ENCODE results near the gene PDCL3.

PDCL3 gene

GRCh38 chr2:100563407-100564247, 834 bp downstream of the PDCL3 start:
- no peak for DNase-seq

GRCh38 chr2:100568989-100569388, 6.2 kb downstream of the PDCL3 start:
- DNase-seq, result no peak

GRCh38 chr2:100571668-100572067, 8.9 kb downstream of the PDCL3 start:
- DNase-seq, result no peak

- no peak for DNase-seq
These were observed 15.0 kb downstream of the PDCL3 start for GRCh38 chr2:100577777-100578176.

- no peak for DNase-seq
These were observed 17.8 kb downstream of the PDCL3 start for GRCh38 chr2:100580367-100581276.

- DNase-seq, result no peak
These were observed 18.5 kb downstream of the PDCL3 start for GRCh38 chr2:100581277-100581612.

- no peak for DNase-seq
These were observed 22.0 kb downstream of the PDCL3 start for GRCh38 chr2:100584816-100585215.

- DNase-seq, result no peak
These were observed 25.4 kb downstream of the PDCL3 start for GRCh38 chr2:100588071-100588786.

GRCh38 chr2:100589527-100589926, 26.7 kb downstream of the PDCL3 start:
- no peak for DNase-seq

- DNase-seq, result no peak
These were observed 29.4 kb downstream of the PDCL3 start for GRCh38 chr2:100592226-100592625.

- no peak for DNase-seq
These were observed 33.7 kb downstream of the PDCL3 start for GRCh38 chr2:100596465-100596864.

GRCh38 chr2:100599566-100599965, 36.8 kb downstream of the PDCL3 start:
- DNase-seq, result no peak

- DNase-seq, result no peak
These were observed 38.9 kb downstream of the PDCL3 start for GRCh38 chr2:100601661-100602060.

- DNase-seq, result no peak
These were observed 40.6 kb downstream of the PDCL3 start for GRCh38 chr2:100603414-100603813.

- no peak for DNase-seq
These were observed 41.3 kb downstream of the PDCL3 start for GRCh38 chr2:100603948-100604633.

GRCh38 chr2:100606332-100606725, 43.5 kb downstream of the PDCL3 start:
- no peak for DNase-seq

GRCh38 chr2:100606726-100607343, 44.0 kb downstream of the PDCL3 start:
- peak; percentile 33 to 63 for DNase-seq

- DNase-seq, result peak; percentile 24 to 55
These were observed 47.6 kb downstream of the PDCL3 start for GRCh38 chr2:100610381-100610831.

- DNase-seq, result no peak
These were observed 48.6 kb downstream of the PDCL3 start for GRCh38 chr2:100611079-100612029.

GRCh38 chr2:100612388-100613000, 49.7 kb downstream of the PDCL3 start:
- DNase-seq, result no peak

Measured in NCI-H2081 (cell line).